Panc1 (cell line): ENCODE results near the gene PLSCR3. TPM values are rescaled to one million over a fixed set of nuclear protein-coding genes. Genes with fewer than 3 reads are reported as not detected.

Experiments used
- ATAC-seq: fragments of 200-7000 bp; cut with Tn5 transposase; 2 replicates; pipeline ENCODE4 v1.9.1; 2020; ENCODE audit warnings: mild to moderate bottlenecking, moderate library complexity
- BruUV-seq: library from RNA; stranded (reverse); fragments of 400-500 nt; replicated peaks from 2 replicates; lab custom pipeline; 2021; lab: Mats Ljungman, UMichigan
- CTCF ChIA-PET: fragments of 300-600 bp; sonication (Branson Sonifier 250); formaldehyde crosslinking; loops from one replicate; lab custom pipeline; 2022; ENCODE audit warnings: antibody characterized with exemption; lab: Charles Lee
- POLR2A ChIA-PET: fragments of 300-600 bp; sonication (Branson Sonifier 250); formaldehyde crosslinking; loops from one replicate; lab custom pipeline; 2022; ENCODE audit warnings: antibody characterized with exemption; lab: Charles Lee
- DNase-seq: peaks from one replicate; pipeline ENCODE4 v3.0.0-alpha.2; 2010; ENCODE audit warnings: low read depth, low spot score
- H3K27ac ChIP-seq: 2 replicates; pipeline ENCODE4 v1.5.1; 2011; ENCODE audit warnings: mild to moderate bottlenecking, low read length, inconsistent platforms
- H3K27me3 ChIP-seq: fragments of 200-500 bp; sonication (Bioruptor generic); 2 replicates; pipeline ENCODE4 v1.6.0; 2014; ENCODE audit warnings: low read length, inconsistent platforms; ENCODE audit not compliant: control insufficient read depth, insufficient read depth
- H3K36me3 ChIP-seq: fragments of 200-500 bp; sonication (Bioruptor generic); 2 replicates; pipeline ENCODE4 v1.5.1; 2014; ENCODE audit warnings: inconsistent platforms, mild to moderate bottlenecking, low read length, moderate library complexity; ENCODE audit not compliant: control insufficient read depth, insufficient read depth
- H3K4me1 ChIP-seq: 2 replicates; pipeline ENCODE4 v1.5.1; 2011; ENCODE audit warnings: inconsistent platforms, mild to moderate bottlenecking, low read length, moderate library complexity; ENCODE audit not compliant: control insufficient read depth, insufficient read depth
- H3K4me3 ChIP-seq, 2 experiments: 2 replicates each; pipeline ENCODE4 v1.5.1; 2011 to 2012; ENCODE audit warnings: low read depth in 2 of 2, low read length in 2 of 2, mild to moderate bottlenecking in 2 of 2, inconsistent platforms in 1 of 2, moderate library complexity in 1 of 2
- H3K9me3 ChIP-seq: fragments of 200-500 bp; sonication (Bioruptor generic); 2 replicates; pipeline ENCODE4 v1.5.1; 2014; ENCODE audit warnings: low read depth, mild to moderate bottlenecking, inconsistent platforms, low read length, moderate library complexity; ENCODE audit not compliant: control insufficient read depth, insufficient read depth
- CTCF ChIP-seq: fragments of 450-650 bp; IDR thresholded peaks from 2 replicates; pipeline ENCODE4 v1.5.1; 2017; ENCODE audit warnings: mild to moderate bottlenecking
- POLR2AphosphoS5 ChIP-seq: IDR thresholded peaks from 2 replicates; pipeline ENCODE4 v1.6.1; 2012; ENCODE audit warnings: mild to moderate bottlenecking, low read depth, low read length, moderate library complexity
- REST ChIP-seq, 2 experiments: IDR thresholded peaks; 2 replicates each; pipeline ENCODE4 v1.6.1; 2011 to 2012; ENCODE audit warnings: low read depth in 2 of 2, control low read depth in 1 of 2, low read length in 1 of 2, mild to moderate bottlenecking in 1 of 2, moderate library complexity in 1 of 2; ENCODE audit not compliant: insufficient read depth in 1 of 2
- SIN3A ChIP-seq: IDR thresholded peaks from 2 replicates; pipeline ENCODE4 v1.6.1; 2012; ENCODE audit warnings: low read depth, mild to moderate bottlenecking, low read length, moderate library complexity, borderline replicate concordance; ENCODE audit not compliant: insufficient read depth
- TCF7L2 ChIP-seq: IDR thresholded peaks from 2 replicates; pipeline ENCODE4 v1.6.1; 2011; ENCODE audit warnings: mild to moderate bottlenecking, low read depth, low read length, inconsistent platforms
- in situ Hi-C: cut with HindIII; loops from 2 replicates; pipeline ENCODE4 v1.10.0; 2016; ENCODE audit warnings: low sequenced_read_pairs, low pct_unique_long_range_greater_than_20kb
- intact Hi-C: fragments of 100-400 bp; cut with micrococcal nuclease; formaldehyde crosslinking; loops from one replicate; pipeline ENCODE4 v1.10.0; 2022; ENCODE audit not compliant: unreplicated experiment
- total RNA-seq: library from RNA; stranded (reverse); gene quantifications from one replicate; pipeline ENCODE4 v1.2.1, GENCODE V29; 2021; ENCODE audit not compliant: unreplicated experiment

The PLSCR3 gene
- total RNA-seq, 1 experiment from 2014 or later, result 32.0 TPM

- in situ Hi-C loops, result no loop called here
- Histone ChIP-seq H3K27me3 (no peaks in the 10 kb centered on the region), H3K9me3 (no peaks in the 10 kb centered on the region), H3K4me3 (no peak overlapping the region), H3K27ac (no peak overlapping the region), H3K4me1 (peaks cover 6% of the 10 kb centered on the region), H3K36me3 (no peaks in the 10 kb centered on the region; the same call in 1 of the 2 replicates)
- intact Hi-C loops, result loop anchor here (10.0 kb wide), 1 partner anchor 77 kb away; the partner anchor contains the start of genes FGF11 and TMEM102
- CTCF ChIA-PET, result no interaction called here
- no peak for ATAC-seq
- no peak for TF ChIP-seq REST (IDR thresholded peaks at IDR 0.05; ENCODE audit: insufficient read depth in 1 of 2, low read depth in 2 of 2, low read length in 1 of 2)
- TF ChIP-seq CTCF, result no peak
- no peak for TF ChIP-seq SIN3A
- TF ChIP-seq TCF7L2, result no peak
- TF ChIP-seq POLR2AphosphoS5, result no peak
- POLR2A ChIA-PET, result no interaction called here
- no peak for DNase-seq
- BruUV-seq, result no TSS peak
These were observed 36.9 kb downstream of the PLSCR3 start for GRCh38 chr17:7357381-7357780.

DNA sequence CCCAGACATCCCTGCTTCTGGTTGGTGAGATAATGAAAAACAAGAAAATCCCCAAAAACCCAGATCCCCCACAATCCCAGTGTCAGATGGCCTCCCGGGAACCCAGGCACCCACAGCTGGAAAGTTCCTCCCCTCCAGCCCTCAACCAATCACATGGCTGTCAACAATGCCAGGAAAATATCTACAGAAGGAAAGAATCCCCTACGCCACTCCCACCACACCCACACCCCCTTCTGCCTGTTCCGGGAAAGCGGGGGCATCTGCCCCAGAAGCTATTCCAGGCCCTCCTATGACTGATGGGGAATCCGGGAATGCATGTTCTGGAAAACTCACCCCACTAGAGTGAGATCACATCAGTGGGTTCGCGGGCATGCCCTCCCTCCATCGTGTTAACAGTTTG is 37.6 kb downstream of the PLSCR3 start:
- Histone ChIP-seq H3K27me3 (no peaks in the 10 kb centered on the region), H3K9me3 (no peaks in the 10 kb centered on the region), H3K4me1 (peaks cover 6% of the 10 kb centered on the region), H3K36me3 (no peaks in the 10 kb centered on the region; the same call in 1 of the 2 replicates), H3K4me3 (no peak overlapping the region), H3K27ac (no peak overlapping the region)
- TF ChIP-seq CTCF, result no peak
- no peak for TF ChIP-seq POLR2AphosphoS5
- no peak for TF ChIP-seq REST (IDR thresholded peaks at IDR 0.05; ENCODE audit: insufficient read depth in 1 of 2, low read depth in 2 of 2, low read length in 1 of 2)
- TF ChIP-seq TCF7L2, result no peak
- TF ChIP-seq SIN3A, result no peak
- intact Hi-C loops, result loop anchor here (10.0 kb wide), 1 partner anchor 78 kb away; the partner anchor contains the start of genes FGF11 and TMEM102
- no peak for ATAC-seq
- DNase-seq, result no peak
- POLR2A ChIA-PET, result no interaction called here
- CTCF ChIA-PET, result interaction anchor here (0.6 to 2.2 kb wide), 5 partner anchors 9 to 80 kb away, joined by 4 to 11 read pairs (median 9); no protein-coding TSS in a partner anchor
- in situ Hi-C loops, result no loop called here
- BruUV-seq, result no TSS peak
